Activated T-helper 2 cell treated with anti-CD3 and anti-CD28 coated beads, Interferon-gamma antibody, Interleukin-2, Interleukin-4, amounts not matched to agents 10 μg/mL and 5 μg/mL and 100 μg/mL, durations not matched to agents 14 hours and 24 hours and 36 hours (primary cell): ENCODE measurements around the gene APLNR. TPM values are rescaled to one million over a fixed set of nuclear protein-coding genes. Genes with fewer than 3 reads are reported as not detected.

ENCODE experiments used
- DNase-seq: peaks from one replicate; pipeline ENCODE4 v3.0.0; 2021; ENCODE audit warnings: low spot score
- H3K27ac Mint-ChIP-seq: one replicate; pipeline ENCODE4 v1.8.0; 2021; ENCODE audit warnings: mixed read lengths
- H3K27me3 Mint-ChIP-seq: one replicate; pipeline ENCODE4 v1.8.0; 2021; ENCODE audit warnings: low read depth, mixed read lengths
- H3K36me3 Mint-ChIP-seq: one replicate; pipeline ENCODE4 v1.8.0; 2021; ENCODE audit warnings: low read depth, mixed read lengths
- H3K4me1 Mint-ChIP-seq: one replicate; pipeline ENCODE4 v1.8.0; 2021; ENCODE audit warnings: low read depth, mixed read lengths
- H3K4me3 Mint-ChIP-seq: one replicate; pipeline ENCODE4 v1.8.0; 2021; ENCODE audit warnings: low read depth, mild to moderate bottlenecking, moderate library complexity, mixed read lengths
- H3K9me3 Mint-ChIP-seq: one replicate; pipeline ENCODE4 v1.8.0; 2021; ENCODE audit warnings: mixed read lengths
- intact Hi-C: fragments of 100-400 bp; cut with micrococcal nuclease; formaldehyde crosslinking; loops from one replicate; pipeline ENCODE4 v1.15.1; 2023
- total RNA-seq: library from RNA; stranded (reverse); gene quantifications from 2 replicates; pipeline ENCODE4 v1.2.3, GENCODE V29; 2022

APLNR gene
- total RNA-seq, 1 donor from 2014 or later: not detected

DNA sequence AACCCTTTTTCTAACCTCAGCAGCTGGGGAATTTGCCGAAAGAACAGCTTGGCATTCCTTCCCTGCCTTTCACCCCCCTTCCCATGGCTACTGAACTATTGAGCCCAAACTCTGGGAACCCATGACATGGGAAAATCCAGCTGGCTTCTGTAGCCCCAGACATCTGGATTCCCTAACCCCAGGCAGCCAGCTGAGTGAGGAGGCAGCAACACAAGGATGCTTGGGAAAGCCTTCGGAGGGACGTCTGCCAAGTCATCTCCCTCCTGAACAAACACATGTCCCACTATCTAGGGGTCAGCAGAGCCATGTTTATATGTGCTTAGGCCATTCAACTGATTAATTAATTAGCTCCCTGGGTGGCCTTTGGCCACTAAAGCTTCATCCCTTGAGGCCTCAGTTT, 33.7 kb downstream of the APLNR start:
- H3K4me1 Mint-ChIP-seq: no peaks in the 10 kb centered on the region
- no peak overlapping the region for H3K27ac Mint-ChIP-seq
- no peaks in the 10 kb centered on the region for H3K9me3 Mint-ChIP-seq
- H3K36me3 Mint-ChIP-seq: no peaks in the 10 kb centered on the region
- intact Hi-C loops: no loop called here
- H3K27me3 Mint-ChIP-seq: peaks cover 3% of the 10 kb centered on the region
- no peak overlapping the region for H3K4me3 Mint-ChIP-seq
- no peak for DNase-seq

DNA sequence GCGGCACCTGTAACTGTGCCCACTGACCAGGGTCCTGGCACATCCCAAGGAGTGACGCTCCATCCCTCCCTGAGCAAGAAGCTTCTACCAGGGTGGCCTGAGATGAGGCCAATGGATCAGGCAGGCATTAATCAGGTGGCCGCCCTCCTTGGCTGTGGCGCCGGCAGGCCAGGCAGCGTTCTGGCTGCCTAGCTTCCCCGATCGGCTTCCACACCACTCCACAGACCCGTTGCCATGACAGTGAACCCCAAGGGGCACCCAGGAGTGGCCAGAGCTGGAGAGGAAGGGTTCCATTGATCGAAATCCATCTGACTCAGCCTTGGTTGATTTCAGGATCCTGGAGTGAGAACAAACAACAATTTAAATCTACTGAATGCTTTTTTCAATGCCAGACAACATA, 34.8 kb downstream of the APLNR start:
- no peaks in the 10 kb centered on the region for H3K36me3 Mint-ChIP-seq
- no peak overlapping the region for H3K27ac Mint-ChIP-seq
- intact Hi-C loops: no loop called here
- peaks cover 3% of the 10 kb centered on the region for H3K27me3 Mint-ChIP-seq
- no peak overlapping the region for H3K4me3 Mint-ChIP-seq
- DNase-seq: no peak
- no peaks in the 10 kb centered on the region for H3K9me3 Mint-ChIP-seq
- no peaks in the 10 kb centered on the region for H3K4me1 Mint-ChIP-seq

DNA sequence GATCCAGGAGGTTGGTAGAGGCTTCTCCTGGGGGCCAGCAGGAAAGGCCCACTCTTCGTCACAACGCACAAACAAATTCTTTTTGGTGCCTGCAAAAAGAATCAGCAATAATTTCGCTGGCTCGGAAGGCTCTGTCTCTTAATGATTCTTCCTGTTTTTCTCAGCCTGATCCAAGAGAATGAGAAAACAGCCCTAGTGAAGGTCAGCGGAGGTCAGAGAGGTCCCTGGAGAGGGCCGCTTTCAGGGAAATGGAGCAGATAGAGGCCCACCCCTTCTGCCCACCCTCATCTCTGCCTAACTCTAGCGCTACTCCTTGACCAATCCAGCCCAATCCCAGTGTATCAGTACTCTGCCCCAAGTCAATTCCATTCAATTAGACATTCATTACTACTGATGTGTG, 36.1 kb downstream of the APLNR start:
- intact Hi-C loops: no loop called here
- no peak for DNase-seq
- Mint-ChIP-seq H3K27ac (no peak overlapping the region), H3K4me3 (no peak overlapping the region), H3K4me1 (no peaks in the 10 kb centered on the region), H3K9me3 (no peaks in the 10 kb centered on the region), H3K36me3 (no peaks in the 10 kb centered on the region), H3K27me3 (peaks cover 3% of the 10 kb centered on the region)

DNA sequence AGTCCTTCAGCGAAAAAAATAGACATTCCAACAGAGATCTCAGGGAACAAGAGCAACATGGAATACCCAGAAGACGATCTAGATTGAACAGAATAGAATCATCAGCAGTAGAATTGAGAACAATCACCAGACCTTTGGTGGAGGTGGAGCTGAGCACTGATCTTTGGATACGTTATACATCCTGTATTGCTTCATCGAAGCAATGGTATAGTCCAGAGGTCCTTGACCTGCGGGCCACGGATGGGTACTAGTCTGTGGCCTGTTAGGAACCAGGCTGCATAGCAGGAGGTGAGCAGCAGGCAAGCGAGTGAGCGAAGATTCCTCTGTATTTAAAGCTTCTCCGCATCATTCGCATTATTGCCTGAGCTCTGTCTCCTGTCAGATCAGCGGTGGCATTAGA, 37.7 kb downstream of the APLNR start:
- Mint-ChIP-seq H3K4me1 (no peaks in the 10 kb centered on the region), H3K36me3 (no peaks in the 10 kb centered on the region), H3K27ac (no peak overlapping the region)

DNA sequence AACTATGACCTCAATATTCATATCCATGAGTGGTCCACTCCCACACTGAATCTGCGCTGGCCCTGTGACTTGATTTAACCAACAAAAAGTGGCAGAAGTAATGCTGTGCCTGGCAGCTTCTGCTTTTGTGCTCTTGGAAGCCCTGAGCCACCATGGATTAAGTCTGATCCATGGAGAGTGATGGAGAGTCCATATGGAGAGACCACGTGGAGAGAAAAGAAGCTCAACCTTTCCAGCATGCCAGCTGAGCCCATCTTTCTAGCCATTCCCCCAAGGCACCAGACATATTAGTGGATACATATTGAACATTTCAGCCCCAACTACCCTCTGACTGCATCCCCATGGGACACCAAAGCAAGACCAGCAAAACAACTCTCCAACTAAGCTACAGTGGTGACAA, 39.3 kb downstream of the APLNR start:
- no peak for DNase-seq
- no peak overlapping the region for H3K27ac Mint-ChIP-seq

More for the DNA sequence above, 37.7 kb downstream of the APLNR start:
- intact Hi-C loops: no loop called here
- peaks cover 4% of the 10 kb centered on the region for H3K27me3 Mint-ChIP-seq
- no peaks in the 10 kb centered on the region for H3K9me3 Mint-ChIP-seq
- no peak for DNase-seq
- no peak overlapping the region for H3K4me3 Mint-ChIP-seq

DNA sequence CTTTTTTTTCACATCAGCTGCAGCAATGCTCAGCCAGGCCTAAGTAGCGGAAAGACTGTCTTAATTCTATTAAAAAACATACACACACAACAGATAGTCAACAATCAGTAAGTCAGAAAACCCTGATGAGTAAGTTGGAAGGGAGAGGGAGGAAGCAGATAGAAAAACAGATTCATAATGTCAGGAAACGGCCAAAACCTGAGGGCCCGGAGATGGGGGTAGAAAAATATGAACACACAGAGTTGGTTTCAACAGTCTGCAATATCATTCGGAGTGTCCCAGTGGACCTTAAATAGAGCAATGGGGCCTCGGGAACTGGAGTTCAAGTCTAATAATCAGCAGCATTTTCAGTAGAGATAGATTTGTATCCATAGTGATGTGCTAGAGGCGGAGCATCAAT, 40.5 kb downstream of the APLNR start:
- intact Hi-C loops: no loop called here
- no peak overlapping the region for H3K27ac Mint-ChIP-seq
- peaks cover 4% of the 10 kb centered on the region for H3K27me3 Mint-ChIP-seq
- DNase-seq: no peak
- H3K4me1 Mint-ChIP-seq: no peaks in the 10 kb centered on the region
- no peaks in the 10 kb centered on the region for H3K36me3 Mint-ChIP-seq
- H3K9me3 Mint-ChIP-seq: no peaks in the 10 kb centered on the region
- H3K4me3 Mint-ChIP-seq: no peak overlapping the region

More for the DNA sequence above, 39.3 kb downstream of the APLNR start:
- H3K27me3 Mint-ChIP-seq: peaks cover 4% of the 10 kb centered on the region
- intact Hi-C loops: no loop called here
- H3K4me1 Mint-ChIP-seq: no peaks in the 10 kb centered on the region
- no peaks in the 10 kb centered on the region for H3K9me3 Mint-ChIP-seq
- H3K4me3 Mint-ChIP-seq: no peak overlapping the region
- no peaks in the 10 kb centered on the region for H3K36me3 Mint-ChIP-seq

DNA sequence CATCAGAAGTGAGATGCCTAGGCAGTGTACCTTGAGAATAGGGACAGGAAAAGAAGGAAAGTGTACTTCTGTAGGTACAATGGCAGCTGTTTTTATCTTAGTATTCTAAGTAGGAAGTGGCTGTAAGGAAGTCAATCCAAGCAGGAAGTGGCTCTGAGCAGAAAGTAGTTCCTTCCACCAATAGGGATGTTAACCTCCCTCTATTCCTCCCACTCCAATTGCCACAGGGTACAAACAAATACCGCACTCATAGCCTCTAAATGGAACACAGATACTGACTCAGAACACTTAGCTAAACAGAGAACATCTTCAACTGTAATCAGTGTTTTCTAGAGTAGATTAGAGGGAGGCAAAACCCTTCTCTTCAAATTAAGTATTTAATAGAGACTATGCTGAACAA, 44.7 kb downstream of the APLNR start:
- Mint-ChIP-seq H3K27me3 (peaks cover 2% of the 10 kb centered on the region), H3K9me3 (no peaks in the 10 kb centered on the region), H3K36me3 (no peaks in the 10 kb centered on the region), H3K4me1 (no peaks in the 10 kb centered on the region), H3K27ac (no peak overlapping the region), H3K4me3 (no peak overlapping the region)
- no peak for DNase-seq
- intact Hi-C loops: no loop called here

DNA sequence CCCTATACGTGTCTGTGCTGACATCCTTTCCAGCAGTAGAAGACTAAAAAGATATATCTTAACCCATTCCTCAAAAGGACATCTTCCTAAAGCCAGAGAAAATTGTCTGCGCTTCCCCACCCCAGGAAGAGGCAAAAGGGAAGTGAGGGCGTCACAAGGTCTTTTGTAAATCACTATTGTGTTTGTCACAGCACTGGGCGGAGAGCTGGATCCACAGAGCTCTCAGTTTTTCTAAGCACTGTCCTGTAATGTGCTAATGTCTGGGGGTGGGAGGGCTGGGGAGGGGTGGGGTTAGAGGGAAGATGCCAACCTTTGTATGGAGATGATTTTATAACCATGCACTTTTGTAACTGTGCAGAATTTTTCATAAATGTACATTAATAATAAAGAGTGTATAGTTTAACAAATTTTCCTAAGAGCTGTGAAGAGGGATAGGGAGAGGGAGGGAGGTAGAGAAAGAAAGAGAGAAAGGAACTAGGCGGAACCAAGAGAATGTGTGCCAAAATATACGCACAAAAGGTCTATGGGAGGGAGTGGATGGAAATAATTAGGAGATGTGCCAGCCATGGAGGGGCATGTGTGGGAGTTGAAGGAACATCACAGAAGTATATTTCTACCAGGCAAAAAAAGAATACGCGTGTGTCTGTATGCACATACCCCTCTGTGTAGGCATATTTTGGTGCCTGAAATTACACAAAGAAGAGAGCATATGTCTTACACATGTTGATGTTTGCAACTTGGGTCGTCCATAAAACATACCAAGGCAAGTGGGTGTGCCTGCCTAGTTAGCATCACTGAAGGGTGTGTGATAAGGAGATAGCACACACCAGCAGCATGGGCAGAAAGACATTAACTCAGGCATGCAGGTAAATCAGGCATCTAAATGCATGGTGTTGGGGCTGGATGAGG, 45.5 kb downstream of the APLNR start:
- no peak for DNase-seq
- Mint-ChIP-seq H3K27me3 (peaks cover 2% of the 10 kb centered on the region), H3K36me3 (no peaks in the 10 kb centered on the region), H3K27ac (no peak overlapping the region), H3K4me1 (no peaks in the 10 kb centered on the region), H3K9me3 (no peaks in the 10 kb centered on the region), H3K4me3 (no peak overlapping the region)
- intact Hi-C loops: no loop called here

DNA sequence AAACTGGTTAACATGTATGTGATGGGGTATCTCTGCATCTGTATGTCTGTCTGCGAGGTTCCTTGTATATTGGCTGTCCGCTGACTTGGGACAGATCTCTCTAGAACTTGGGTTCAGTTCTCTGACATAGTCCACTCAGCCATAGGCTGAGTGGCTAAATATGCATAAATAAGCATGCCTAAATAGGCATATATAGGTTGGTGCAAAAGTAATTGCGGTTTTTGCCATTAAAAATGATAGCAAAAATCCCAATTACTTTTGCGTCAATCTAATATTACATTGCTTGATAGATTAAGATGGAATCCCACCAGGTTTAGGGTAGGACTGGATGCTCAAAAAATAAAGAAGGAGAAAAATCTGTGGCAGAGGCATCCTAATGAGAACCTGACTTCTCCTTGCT, 46.5 kb downstream of the APLNR start:
- no peak for DNase-seq
- Mint-ChIP-seq H3K9me3 (no peaks in the 10 kb centered on the region), H3K27ac (no peak overlapping the region), H3K36me3 (no peaks in the 10 kb centered on the region), H3K4me3 (no peak overlapping the region), H3K4me1 (no peaks in the 10 kb centered on the region), H3K27me3 (peaks cover 2% of the 10 kb centered on the region)
- intact Hi-C loops: no loop called here

Other genes with a start within 250 kb of the APLNR start
- gene OR5AK2, start 248.3 kb downstream of the APLNR start, total RNA-seq: not detected in 2 replicates
- not detected in 2 replicates for gene LRRC55, start 55.3 kb downstream of the APLNR start, total RNA-seq
- 15.6 and 16.5 TPM in 2 replicates for gene TNKS1BP1, start 87.7 kb upstream of the APLNR start, total RNA-seq
- gene SSRP1, start 98.6 kb upstream of the APLNR start, total RNA-seq: 214 and 218 TPM in 2 replicates
- gene P2RX3, start 101.1 kb upstream of the APLNR start, total RNA-seq: not detected in 2 replicates
- gene PRG3, start 143.9 kb upstream of the APLNR start, total RNA-seq: not detected in 2 replicates
- gene PRG2, start 153.4 kb upstream of the APLNR start, total RNA-seq: 0.18 TPM in 1 of 2 replicates, not detected in the other
- 174 and 189 TPM in 2 replicates for gene SLC43A3, start 189.9 kb upstream of the APLNR start, total RNA-seq
- gene RTN4RL2, start 223.3 kb upstream of the APLNR start, total RNA-seq: 0.18 TPM in 1 of 2 replicates, not detected in the other